GM12874 (cell line): ENCODE measurements around the gene ZNF260.

ENCODE experiments used
- TF ChIP-seq, protein P1 (sequence below): IDR thresholded peaks from 2 replicates; pipeline ENCODE4 v1.5.1; 2011; ENCODE audit warnings: low read depth, mild to moderate bottlenecking, control low read depth, low read length, moderate library complexity; ENCODE audit not compliant: insufficient read depth

ZNF260 gene

DNA sequence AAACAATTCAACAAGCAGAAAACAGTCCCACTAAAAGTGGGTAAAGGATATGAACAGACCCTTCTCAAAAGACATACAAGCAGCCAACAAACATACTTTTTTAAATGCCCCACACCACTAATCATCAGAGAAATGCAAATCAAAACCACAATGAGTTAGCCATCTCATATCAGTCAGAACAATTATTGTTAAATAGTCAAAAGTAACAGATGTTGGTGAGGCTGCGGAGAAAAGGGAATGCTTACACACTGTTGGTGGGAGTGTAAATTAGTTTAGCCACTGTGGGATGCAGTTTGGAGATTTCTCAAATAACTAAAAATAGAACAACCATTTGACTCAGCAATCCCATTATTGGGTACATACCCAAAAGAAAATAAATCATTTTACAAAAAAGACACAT is 36.3 kb upstream of the ZNF260 start:
- TF ChIP-seq, protein P1, sequence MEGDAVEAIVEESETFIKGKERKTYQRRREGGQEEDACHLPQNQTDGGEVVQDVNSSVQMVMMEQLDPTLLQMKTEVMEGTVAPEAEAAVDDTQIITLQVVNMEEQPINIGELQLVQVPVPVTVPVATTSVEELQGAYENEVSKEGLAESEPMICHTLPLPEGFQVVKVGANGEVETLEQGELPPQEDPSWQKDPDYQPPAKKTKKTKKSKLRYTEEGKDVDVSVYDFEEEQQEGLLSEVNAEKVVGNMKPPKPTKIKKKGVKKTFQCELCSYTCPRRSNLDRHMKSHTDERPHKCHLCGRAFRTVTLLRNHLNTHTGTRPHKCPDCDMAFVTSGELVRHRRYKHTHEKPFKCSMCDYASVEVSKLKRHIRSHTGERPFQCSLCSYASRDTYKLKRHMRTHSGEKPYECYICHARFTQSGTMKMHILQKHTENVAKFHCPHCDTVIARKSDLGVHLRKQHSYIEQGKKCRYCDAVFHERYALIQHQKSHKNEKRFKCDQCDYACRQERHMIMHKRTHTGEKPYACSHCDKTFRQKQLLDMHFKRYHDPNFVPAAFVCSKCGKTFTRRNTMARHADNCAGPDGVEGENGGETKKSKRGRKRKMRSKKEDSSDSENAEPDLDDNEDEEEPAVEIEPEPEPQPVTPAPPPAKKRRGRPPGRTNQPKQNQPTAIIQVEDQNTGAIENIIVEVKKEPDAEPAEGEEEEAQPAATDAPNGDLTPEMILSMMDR, result no peak

DNA sequence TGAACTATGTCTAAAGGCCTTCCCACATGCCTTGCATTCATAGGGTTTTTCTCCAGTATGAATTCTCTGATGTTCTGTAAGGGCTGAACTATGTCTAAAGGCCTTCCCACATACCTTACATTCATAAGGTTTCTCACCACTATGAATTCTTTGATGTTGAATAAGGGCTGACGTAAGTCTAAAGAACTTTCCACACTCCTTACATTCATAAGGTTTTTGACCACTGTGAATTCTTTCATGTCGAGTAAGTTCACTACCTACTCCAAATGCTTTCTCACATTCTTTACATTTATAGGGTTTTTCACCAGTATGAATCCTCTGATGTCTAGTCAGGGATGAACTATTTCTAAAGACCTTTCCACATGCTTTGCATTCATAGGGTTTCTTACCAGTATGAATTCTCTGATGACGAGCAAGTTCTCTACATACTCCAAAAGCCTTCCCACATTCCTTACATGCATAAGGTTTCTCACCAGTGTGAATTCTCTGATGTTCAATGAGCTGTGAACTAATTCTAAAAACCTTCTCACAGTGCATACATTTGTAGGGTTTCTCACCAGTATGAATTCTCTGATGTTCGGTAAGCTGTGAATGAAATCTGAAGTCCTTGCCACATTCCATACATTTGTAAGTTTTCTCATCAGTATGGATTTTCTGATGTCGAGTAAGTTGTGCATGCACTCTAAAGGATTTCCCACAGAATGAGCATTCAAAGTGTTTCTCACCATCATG is 19.1 kb upstream of the ZNF260 start:
- TF ChIP-seq, protein P1, result no peak

DNA sequence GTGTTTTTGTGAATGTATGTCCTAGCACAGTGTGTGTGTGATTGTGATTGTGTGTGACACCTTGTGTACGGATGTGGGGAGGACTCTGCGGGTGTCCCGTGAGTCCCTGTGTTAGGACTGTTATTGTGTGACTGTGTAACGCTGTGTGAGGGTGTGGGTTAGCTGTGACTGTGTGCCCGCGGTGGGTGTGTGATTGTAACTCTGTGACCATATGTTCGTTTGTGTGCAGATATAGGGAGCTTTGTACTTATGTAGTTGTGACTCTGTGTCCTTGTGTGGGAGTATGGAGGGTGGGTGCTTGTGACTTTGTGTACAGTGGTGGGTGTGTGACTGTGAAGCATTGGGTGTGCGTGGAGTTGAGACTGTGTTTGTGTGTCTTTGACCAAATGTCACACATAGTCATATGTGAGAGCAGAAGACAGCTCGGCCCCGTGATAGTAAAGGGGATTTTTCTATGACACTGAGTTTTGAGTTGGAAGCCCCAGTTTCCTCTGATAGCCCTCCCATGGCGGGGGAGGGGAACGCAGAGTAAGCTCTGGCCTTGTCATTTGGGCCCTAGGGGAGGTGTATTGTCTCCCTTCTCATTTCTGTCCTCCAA is 949 bp upstream of the ZNF260 start:
- TF ChIP-seq, protein P1, result no peak

DNA sequence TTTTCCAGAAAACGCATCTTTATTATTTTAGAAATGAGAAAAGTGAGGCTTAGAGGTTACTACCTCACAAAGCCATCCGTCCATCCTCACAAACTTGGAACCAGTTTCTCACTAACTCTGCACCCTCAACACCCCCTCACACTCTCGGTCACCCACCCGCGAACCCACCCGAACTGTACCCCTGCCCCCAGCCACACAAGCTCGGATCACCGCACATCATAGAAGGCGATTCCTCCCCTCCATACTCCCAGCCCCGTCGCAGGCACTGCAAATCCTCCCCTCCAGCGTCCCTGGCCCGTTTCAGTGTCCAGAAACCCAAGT is 238 bp downstream of the ZNF260 start:
- TF ChIP-seq, protein P1, result no peak

DNA sequence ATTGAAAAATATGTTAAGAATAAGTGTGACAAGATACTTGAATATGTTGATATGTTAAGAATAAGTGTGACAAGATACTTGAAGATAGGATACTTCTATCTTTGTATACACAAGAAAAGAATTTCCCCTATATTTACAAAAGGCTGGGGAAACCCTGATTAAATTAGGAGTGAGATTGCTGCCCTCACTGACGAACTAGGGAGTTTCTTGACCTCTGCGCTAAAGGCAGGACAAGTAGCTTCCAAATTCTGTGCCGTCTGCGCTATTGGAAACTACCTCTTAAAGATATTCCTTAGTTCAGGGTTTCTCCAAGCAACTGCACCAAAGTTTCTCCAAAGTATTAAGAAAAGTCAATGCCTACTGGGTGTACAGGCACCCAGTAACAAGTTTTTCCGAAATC is 730 bp downstream of the ZNF260 start:
- TF ChIP-seq, protein P1, result no peak

DNA sequence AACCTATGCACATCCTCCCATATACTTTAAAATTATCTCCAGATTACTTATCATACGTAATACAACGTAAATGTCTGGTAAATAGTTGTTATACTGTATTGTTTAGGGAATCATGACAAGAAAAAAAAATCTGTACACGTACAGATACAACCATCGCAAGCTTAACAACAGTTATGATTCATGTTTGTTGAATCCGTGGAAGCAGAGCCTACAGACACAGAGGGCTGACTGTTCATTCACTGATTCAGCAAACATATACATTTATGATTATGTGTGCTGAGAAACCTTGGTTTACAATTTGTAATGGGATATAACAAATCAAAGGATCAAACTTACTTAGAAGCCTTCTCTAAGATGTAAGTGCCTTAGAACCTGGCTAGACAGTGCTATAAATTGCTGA is 1.5 kb downstream of the ZNF260 start:
- TF ChIP-seq, protein P1, result no peak

DNA sequence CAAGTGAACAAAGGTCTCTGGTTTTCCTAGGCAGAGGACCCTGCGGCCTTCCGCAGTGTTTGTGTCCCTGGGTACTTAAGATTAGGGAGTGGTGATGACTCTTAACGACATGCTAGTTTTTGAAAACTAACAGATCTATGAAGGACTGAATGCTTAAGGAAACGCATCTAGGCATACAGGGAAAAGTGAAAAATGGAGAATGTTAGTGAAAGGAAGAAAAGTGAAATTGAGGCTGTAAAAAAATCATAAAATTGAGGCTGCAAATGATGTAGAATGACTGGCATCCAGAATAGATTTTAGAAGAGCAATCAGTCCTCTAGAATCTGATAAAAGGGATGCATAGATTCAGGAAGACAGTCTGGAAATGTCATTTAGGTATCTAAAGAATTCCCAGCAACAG is 3.5 kb downstream of the ZNF260 start:
- TF ChIP-seq, protein P1, result no peak
